Suprapubic skin (tissue), 4 donors: Measurements from ENCODE around the gene HM13.

Source experiments
- EP300 ChIP-seq: sonication (generic); formaldehyde crosslinking; IDR thresholded peaks from one replicate; pipeline ENCODE4 v1.6.1; 2017; ENCODE audit warnings: antibody characterized with exemption
- POLR2A ChIP-seq, 2 donors: fragments of 450-650 bp; IDR thresholded peaks; one replicate each; pipeline ENCODE4 v1.6.1; 2017; ENCODE audit warnings: antibody characterized with exemption in 2 of 2, mild to moderate bottlenecking in 2 of 2, moderate library complexity in 2 of 2
- POLR2AphosphoS5 ChIP-seq, 3 donors: sonication (generic); formaldehyde crosslinking; IDR thresholded peaks; one replicate each; pipeline ENCODE4 v1.6.1; 2017; ENCODE audit warnings: antibody characterized with exemption in 3 of 3
- TF ChIP-seq, protein P1 (sequence below), 2 donors: fragments of 200-600 bp in 1 of 2; fragments of 450-650 bp in 1 of 2; sonication (generic) in 1 of 2; IDR thresholded peaks; one replicate each; pipeline ENCODE4 v1.5.1; 2016 to 2019; ENCODE audit warnings: antibody characterized with exemption in 2 of 2, mild to moderate bottlenecking in 1 of 2, moderate library complexity in 1 of 2

DNA sequence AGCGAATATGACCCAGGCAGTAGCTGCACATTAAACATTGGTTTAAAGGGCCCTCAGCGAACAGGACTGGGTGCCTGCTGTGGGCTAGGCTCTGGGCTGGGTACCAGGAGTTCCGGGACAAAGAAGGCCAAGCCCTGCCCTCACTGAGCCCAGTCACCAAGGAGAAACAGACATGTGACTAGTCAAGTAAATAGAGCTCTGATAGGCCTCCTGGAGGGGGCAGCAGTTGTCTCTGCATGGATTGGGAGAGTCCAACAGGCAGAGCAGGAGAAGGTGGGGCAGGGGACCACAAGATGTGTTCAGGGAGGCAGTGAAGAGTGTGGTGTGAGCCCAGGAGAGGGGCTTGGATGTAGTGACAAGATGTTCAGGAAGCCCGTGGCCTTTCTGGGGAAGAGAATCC lies 3.1 kb downstream of the HM13 start:
- TF ChIP-seq, protein P1, sequence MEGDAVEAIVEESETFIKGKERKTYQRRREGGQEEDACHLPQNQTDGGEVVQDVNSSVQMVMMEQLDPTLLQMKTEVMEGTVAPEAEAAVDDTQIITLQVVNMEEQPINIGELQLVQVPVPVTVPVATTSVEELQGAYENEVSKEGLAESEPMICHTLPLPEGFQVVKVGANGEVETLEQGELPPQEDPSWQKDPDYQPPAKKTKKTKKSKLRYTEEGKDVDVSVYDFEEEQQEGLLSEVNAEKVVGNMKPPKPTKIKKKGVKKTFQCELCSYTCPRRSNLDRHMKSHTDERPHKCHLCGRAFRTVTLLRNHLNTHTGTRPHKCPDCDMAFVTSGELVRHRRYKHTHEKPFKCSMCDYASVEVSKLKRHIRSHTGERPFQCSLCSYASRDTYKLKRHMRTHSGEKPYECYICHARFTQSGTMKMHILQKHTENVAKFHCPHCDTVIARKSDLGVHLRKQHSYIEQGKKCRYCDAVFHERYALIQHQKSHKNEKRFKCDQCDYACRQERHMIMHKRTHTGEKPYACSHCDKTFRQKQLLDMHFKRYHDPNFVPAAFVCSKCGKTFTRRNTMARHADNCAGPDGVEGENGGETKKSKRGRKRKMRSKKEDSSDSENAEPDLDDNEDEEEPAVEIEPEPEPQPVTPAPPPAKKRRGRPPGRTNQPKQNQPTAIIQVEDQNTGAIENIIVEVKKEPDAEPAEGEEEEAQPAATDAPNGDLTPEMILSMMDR (IDR thresholded peaks at IDR 0.05): peak in 1 of 2 donors; percentile 8
- TF ChIP-seq POLR2AphosphoS5 (IDR thresholded peaks at IDR 0.05) (no peak), EP300 (no peak), POLR2A (IDR thresholded peaks at IDR 0.05) (no peak)
